ENCODE results near the gene PRDX2. TPM values are rescaled to one million over a fixed set of nuclear protein-coding genes. Genes with fewer than 3 reads are reported as not detected.
A peak's percentile ranks its signal among the peaks of the same experiment; 100 is the strongest.

The PRDX2 gene
- total and polyA plus RNA-seq, 10 of the 15 experiments (the other 5 are each of a cell fraction or from before 2014, with no cell fraction given), result 93.0 to 812 (median 344) TPM

DNA sequence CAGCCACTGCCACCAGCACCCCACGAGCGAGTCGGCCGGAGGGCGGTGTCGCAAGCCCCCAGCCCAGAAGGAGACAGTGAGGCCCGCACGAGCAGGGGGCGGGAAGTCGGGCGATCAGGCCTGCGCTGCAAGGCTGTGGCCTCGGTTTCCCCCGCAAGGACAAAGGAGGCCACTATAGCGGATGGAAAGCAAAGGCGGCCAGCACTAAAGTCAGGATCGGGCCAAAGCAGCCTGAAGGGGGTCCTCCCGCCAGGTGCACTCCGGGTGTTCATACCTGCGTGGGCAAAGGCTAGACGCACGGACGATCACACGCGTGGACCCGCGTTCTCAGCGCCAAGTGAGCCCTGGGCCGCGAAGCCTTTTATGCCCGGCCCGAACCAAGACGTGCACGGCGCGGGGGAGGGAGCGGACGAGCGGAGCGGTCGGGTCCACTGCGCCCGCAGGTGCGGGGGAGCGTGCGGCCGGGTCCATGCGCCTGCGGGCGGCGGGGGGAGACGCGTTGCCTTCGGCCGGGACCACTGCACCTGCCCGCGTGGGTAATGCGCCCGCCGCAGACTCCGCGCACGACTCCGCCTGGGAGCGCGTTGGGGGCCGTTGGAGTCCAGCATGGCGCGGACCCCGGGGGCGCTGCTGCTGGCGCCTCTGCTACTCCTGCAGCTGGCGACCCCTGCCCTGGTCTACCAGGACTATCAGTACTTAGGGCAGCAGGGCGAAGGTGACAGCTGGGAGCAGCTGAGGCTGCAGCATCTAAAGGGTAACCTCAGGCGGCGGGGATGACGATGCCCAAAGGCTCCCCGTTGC, at the start of gene PRDX2, which contains the start of gene THSD8 (continued):
- TF ChIP-seq, protein P1, sequence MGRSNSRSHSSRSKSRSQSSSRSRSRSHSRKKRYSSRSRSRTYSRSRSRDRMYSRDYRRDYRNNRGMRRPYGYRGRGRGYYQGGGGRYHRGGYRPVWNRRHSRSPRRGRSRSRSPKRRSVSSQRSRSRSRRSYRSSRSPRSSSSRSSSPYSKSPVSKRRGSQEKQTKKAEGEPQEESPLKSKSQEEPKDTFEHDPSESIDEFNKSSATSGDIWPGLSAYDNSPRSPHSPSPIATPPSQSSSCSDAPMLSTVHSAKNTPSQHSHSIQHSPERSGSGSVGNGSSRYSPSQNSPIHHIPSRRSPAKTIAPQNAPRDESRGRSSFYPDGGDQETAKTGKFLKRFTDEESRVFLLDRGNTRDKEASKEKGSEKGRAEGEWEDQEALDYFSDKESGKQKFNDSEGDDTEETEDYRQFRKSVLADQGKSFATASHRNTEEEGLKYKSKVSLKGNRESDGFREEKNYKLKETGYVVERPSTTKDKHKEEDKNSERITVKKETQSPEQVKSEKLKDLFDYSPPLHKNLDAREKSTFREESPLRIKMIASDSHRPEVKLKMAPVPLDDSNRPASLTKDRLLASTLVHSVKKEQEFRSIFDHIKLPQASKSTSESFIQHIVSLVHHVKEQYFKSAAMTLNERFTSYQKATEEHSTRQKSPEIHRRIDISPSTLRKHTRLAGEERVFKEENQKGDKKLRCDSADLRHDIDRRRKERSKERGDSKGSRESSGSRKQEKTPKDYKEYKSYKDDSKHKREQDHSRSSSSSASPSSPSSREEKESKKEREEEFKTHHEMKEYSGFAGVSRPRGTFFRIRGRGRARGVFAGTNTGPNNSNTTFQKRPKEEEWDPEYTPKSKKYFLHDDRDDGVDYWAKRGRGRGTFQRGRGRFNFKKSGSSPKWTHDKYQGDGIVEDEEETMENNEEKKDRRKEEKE (IDR thresholded peaks at IDR 0.05), result peak; percentile 92
- peak; percentile 97 for TF ChIP-seq FOXK2 (IDR thresholded peaks at IDR 0.05)
- no peak for TF ChIP-seq CBX3 (IDR thresholded peaks at IDR 0.05; ENCODE audit: borderline replicate concordance, low read depth)
- TF ChIP-seq CHD4 (IDR thresholded peaks at IDR 0.05), result no peak
- TF ChIP-seq CHD2 (IDR thresholded peaks at IDR 0.05; ENCODE audit: borderline replicate concordance, low read depth, low read length), result peak; percentile 34; the same call in 1 of the 2 replicates
- TF ChIP-seq NFYB (IDR thresholded peaks at IDR 0.05; ENCODE audit: insufficient read depth, low read depth, low read length), result no peak
- TF ChIP-seq, protein P2, sequence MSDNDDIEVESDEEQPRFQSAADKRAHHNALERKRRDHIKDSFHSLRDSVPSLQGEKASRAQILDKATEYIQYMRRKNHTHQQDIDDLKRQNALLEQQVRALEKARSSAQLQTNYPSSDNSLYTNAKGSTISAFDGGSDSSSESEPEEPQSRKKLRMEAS (IDR thresholded peaks at IDR 0.05; ENCODE audit: low read depth, low read length), result peak; percentile 30; the same call in 1 of the 2 replicates
- TF ChIP-seq, protein P3, sequence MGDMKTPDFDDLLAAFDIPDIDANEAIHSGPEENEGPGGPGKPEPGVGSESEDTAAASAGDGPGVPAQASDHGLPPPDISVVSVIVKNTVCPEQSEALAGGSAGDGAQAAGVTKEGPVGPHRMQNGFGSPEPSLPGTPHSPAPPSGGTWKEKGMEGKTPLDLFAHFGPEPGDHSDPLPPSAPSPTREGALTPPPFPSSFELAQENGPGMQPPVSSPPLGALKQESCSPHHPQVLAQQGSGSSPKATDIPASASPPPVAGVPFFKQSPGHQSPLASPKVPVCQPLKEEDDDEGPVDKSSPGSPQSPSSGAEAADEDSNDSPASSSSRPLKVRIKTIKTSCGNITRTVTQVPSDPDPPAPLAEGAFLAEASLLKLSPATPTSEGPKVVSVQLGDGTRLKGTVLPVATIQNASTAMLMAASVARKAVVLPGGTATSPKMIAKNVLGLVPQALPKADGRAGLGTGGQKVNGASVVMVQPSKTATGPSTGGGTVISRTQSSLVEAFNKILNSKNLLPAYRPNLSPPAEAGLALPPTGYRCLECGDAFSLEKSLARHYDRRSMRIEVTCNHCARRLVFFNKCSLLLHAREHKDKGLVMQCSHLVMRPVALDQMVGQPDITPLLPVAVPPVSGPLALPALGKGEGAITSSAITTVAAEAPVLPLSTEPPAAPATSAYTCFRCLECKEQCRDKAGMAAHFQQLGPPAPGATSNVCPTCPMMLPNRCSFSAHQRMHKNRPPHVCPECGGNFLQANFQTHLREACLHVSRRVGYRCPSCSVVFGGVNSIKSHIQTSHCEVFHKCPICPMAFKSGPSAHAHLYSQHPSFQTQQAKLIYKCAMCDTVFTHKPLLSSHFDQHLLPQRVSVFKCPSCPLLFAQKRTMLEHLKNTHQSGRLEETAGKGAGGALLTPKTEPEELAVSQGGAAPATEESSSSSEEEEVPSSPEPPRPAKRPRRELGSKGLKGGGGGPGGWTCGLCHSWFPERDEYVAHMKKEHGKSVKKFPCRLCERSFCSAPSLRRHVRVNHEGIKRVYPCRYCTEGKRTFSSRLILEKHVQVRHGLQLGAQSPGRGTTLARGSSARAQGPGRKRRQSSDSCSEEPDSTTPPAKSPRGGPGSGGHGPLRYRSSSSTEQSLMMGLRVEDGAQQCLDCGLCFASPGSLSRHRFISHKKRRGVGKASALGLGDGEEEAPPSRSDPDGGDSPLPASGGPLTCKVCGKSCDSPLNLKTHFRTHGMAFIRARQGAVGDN (IDR thresholded peaks at IDR 0.05), result peak; percentile 84
- TF ChIP-seq, protein P4, sequence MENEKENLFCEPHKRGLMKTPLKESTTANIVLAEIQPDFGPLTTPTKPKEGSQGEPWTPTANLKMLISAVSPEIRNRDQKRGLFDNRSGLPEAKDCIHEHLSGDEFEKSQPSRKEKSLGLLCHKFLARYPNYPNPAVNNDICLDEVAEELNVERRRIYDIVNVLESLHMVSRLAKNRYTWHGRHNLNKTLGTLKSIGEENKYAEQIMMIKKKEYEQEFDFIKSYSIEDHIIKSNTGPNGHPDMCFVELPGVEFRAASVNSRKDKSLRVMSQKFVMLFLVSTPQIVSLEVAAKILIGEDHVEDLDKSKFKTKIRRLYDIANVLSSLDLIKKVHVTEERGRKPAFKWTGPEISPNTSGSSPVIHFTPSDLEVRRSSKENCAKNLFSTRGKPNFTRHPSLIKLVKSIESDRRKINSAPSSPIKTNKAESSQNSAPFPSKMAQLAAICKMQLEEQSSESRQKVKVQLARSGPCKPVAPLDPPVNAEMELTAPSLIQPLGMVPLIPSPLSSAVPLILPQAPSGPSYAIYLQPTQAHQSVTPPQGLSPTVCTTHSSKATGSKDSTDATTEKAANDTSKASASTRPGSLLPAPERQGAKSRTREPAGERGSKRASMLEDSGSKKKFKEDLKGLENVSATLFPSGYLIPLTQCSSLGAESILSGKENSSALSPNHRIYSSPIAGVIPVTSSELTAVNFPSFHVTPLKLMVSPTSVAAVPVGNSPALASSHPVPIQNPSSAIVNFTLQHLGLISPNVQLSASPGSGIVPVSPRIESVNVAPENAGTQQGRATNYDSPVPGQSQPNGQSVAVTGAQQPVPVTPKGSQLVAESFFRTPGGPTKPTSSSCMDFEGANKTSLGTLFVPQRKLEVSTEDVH (IDR thresholded peaks at IDR 0.05; ENCODE audit: low read depth, partially characterized antibody), result no peak
- TF ChIP-seq KLF5 (IDR thresholded peaks at IDR 0.05; ENCODE audit: partially characterized antibody), result peak; percentile 99
- TF ChIP-seq, protein P5, sequence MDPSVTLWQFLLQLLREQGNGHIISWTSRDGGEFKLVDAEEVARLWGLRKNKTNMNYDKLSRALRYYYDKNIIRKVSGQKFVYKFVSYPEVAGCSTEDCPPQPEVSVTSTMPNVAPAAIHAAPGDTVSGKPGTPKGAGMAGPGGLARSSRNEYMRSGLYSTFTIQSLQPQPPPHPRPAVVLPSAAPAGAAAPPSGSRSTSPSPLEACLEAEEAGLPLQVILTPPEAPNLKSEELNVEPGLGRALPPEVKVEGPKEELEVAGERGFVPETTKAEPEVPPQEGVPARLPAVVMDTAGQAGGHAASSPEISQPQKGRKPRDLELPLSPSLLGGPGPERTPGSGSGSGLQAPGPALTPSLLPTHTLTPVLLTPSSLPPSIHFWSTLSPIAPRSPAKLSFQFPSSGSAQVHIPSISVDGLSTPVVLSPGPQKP (IDR thresholded peaks at IDR 0.05; ENCODE audit: low read depth, low read length), result 0 out of 2 replicates have a peak, but pooled peaks have one; percentile 18
- TF ChIP-seq POLR2AphosphoS2 (IDR thresholded peaks at IDR 0.05; ENCODE audit: low read depth, low read length), result peak; percentile 95
- no peak for TF ChIP-seq SUPT20H (IDR thresholded peaks at IDR 0.05; ENCODE audit: borderline replicate concordance, control insufficient read depth, low read depth, low read length)
- TF ChIP-seq SMAD5 (IDR thresholded peaks at IDR 0.05; ENCODE audit: low read depth), result peak; percentile 89
- peak; percentile 73 for TF ChIP-seq SP1 (IDR thresholded peaks at IDR 0.05; ENCODE audit: low read depth, low read length)
- 0 out of 2 replicates have a peak, but pooled peaks have one; percentile 34 for TF ChIP-seq BRCA1 (IDR thresholded peaks at IDR 0.05; ENCODE audit: low read depth, low read length)

Data from GM12878 (cell line).